HG03442 (cell line): ENCODE measurements around the gene RIMBP2.

Experiments used
- ATAC-seq: cut with Tn5 transposase; IDR thresholded peaks from one replicate; pipeline ENCODE4 v1.9.1; 2021; ENCODE audit warnings: mild to moderate bottlenecking, moderate library complexity; ENCODE audit not compliant: unreplicated experiment

Gene RIMBP2

DNA sequence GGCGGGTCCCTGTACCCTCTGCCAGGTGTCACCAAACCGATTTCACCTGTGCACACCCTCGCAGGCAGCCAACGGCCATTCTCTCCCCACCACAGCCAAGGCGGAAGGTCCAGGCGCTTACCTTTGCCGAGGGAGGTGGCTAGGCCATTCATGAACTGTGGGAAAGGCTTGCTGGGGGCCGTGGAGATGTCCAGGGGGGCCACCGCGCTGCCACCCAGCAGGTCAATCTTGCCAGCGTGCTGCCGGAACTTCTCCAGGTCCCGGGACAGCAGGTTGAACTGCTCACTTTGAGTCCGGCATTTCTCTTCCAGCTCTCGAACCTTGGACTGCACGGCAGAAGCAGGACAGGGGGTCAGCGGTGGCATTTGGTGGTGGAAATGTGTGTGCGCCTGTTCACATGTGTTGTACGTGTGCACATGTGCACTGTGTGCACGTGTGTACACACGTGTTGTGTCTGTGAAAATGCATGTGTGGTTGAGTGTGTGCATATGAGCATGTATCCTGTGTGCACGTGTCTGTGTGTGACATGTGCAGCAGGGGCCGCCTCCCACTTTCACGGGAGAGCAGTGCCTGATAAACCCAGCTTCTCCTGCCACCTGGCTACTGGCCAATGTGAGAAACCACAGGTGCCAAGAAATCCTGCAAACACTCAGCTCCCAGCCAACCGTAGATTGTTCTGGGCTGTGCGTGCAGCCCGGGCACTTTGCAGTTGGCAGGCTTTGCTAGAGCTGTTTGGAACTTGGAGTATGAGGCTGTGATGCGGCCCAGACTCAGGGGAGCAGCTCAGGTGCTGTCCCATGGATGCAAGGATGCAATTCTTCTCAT, 259.5 kb downstream of the RIMBP2 start:
- ATAC-seq = no peak

DNA sequence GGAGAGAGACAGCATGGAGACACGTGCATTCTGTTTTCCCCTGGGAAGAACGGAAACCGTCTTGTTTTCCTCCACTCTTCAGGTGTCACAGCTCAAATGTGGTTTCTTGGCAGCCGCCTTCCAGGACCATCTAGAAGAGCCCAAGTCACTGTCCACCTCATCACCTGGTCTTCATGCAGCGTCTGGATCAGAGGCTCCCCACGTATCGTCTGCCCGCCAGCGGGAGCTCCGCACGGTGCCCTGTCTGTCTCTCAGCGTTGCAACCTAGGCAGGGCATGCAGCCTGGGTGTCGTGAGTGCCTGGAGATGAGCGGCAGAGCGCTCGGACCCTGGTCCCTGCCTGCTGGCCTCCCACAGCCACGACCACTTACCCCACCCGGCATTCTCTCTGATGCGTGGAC, 260.9 kb downstream of the RIMBP2 start:
- no peak for ATAC-seq

GRCh38 chr12:130454296-130454695, 261.8 kb downstream of the RIMBP2 start:
- no peak for ATAC-seq

DNA sequence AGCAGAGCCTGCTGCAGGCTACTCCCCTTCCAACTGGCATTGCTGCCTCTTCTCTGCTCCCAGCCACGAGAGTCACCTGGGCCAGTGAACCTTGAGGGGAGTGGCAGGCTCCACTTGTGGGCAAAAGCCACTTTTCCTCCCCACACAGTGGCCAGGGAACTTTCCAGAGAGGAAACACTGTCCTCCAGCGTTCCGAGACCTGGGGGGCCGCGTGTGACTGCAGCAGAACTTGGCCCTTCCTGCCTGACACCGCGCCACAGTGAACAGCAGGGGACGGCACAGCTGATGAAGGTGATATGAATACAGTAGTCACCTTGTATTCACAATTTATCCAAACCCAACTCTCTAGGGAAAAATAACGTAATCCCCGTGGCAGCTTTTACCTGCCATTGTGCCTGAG, 263.6 kb downstream of the RIMBP2 start:
- ATAC-seq = no peak

DNA sequence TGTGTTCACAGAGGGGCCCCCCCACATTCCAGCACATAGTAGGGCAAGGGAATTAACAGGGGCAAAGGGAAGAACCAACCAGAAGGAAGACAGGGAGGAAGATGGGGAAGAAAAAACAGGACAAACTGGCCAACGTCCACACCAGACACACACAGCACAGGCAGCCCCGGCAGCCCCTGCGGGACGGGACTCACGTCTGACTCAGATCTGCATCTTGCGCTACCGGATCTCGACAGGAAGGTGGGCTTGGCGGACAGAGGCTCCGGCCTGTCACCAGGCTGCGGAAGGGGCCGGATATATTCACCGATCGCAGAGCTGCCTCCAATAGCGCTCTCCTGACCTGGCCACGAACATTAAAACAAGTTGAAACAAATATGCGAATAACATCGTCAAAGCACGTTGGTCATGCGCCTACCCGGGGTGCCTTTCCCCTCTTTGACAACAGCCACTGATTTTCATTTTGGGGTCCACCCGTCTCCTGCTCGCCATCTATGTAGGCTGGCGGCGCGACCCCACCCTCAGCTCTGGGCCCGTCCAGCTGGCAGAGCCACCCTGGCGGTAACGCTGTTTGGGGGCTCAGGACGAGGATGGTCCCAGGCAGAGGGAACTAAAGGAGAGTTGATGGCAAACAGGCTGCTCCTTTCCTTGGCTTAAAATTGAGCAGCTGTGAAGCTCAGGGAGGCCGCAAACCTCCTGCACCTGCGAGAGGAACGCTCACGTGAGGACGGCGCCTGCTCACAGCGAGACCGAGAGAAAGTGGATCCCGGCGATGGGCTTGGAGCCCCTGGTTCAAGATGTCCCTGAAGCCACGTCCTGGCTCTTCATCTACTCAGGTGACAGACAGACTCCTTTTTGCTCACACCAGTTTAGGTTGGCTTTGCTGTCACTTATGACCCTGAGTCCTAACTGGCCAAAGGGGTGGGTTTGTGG, 264.8 kb downstream of the RIMBP2 start:
- ATAC-seq = no peak

GRCh38 chr12:130449291-130449690, 266.8 kb downstream of the RIMBP2 start:
- no peak for ATAC-seq

- no peak for ATAC-seq
These were observed 267.9 kb downstream of the RIMBP2 start for GRCh38 chr12:130448044-130448821.

DNA sequence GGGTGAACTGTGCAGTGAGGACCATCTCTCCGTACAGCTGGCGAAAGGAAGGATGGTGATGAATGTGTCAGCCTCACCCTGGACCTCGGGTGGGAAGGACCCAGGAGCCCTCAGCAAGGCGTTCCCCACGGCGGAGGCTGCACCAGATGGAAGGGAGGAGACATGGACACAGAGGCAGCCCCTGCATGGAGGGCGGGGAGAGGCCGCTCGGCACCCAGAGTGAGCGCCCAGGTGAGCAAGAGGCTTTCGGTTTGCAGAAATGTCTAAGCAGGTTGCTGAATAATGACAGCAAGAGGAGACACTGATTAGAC, 268.5 kb downstream of the RIMBP2 start:
- ATAC-seq = no peak

- ATAC-seq = no peak
These were observed 269.0 kb downstream of the RIMBP2 start for GRCh38 chr12:130446846-130447654.

- no peak for ATAC-seq
These were observed 271.1 kb downstream of the RIMBP2 start for GRCh38 chr12:130444986-130445385.

DNA sequence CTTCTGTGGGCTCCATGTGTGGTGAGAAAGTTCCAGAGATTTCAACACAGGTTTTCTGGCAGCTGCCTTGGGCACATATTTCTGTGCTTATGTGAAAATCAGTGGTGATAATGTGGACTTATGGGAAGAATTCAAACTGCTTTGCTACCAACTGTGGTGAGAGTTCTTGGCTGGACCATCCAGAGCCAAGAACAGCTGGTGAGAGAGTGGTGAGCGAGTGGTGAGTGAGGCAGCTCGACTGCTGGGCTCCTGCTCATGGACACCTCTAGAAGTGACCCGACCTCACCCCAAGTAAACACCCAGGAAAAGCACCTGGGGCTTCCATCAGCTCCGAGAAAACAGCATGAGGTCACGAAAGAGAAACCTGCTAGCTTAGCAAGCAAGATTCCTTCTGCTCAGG, 272.0 kb downstream of the RIMBP2 start:
- ATAC-seq = no peak

- ATAC-seq = no peak
These were observed 274.0 kb downstream of the RIMBP2 start for GRCh38 chr12:130441771-130442760.

DNA sequence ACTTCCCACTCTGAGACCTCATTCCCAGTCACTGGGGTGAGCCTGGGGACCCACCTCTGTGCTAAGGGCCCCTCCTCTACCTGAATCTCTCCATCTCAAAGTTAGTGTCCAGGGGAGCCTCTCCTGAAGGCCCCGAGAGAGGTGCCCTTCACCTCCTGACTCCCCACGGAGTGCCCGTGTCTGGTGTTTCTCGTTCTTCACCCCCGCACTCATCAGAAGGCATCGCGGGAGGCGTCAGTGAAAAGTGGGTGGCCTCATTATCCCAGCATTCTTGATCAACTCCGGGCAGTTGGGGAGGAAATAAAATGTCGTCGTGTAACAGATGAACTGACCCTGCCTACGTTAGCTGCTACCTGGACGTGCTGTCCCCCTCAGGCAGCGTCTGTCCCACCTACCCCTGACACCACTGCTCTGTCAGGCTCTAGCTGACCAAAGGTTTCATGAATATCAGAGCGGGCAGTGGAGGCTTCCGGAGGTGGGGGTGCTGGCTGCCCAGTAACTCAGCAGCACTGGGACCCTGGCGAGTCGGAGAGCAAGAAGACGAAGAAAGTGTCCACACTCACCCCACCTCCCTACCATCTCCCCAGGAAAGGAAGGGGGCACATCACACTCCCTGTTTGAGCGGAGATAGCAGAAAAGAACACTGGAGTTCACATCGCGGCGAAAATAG, 275.6 kb downstream of the RIMBP2 start:
- ATAC-seq = no peak

GRCh38 chr12:130439250-130439649, 276.8 kb downstream of the RIMBP2 start:
- ATAC-seq = no peak

GRCh38 chr12:130438711-130439110, 277.4 kb downstream of the RIMBP2 start:
- ATAC-seq = no peak

DNA sequence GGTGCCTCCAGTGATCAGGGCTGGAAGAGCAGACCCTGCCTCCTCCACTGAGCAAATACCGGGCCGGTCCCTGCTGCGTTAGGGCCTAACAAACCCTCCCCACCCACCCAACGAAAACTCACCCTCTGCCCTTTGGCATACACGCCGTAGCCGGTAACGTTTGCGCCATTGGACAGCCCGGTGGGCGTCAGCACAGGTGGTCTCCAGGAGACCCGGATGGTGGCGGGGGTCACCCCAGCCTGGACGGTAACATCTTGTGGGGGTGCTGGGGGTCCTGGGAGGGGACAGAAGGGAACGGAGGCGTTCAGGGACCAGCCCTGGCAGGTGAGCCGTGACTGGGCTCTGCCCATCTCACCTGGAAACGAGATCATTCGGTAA, 277.9 kb downstream of the RIMBP2 start:
- ATAC-seq = no peak

- ATAC-seq = no peak
These were observed 278.4 kb downstream of the RIMBP2 start for GRCh38 chr12:130437555-130438242.
